ENCODE results near the gene LRRC51.
"Not testable (repeated sequence)": the region's sequence is repeated elsewhere in the genome, so short reads cannot be mapped to it uniquely, and the experiment has no call there.

LRRC51 gene

DNA sequence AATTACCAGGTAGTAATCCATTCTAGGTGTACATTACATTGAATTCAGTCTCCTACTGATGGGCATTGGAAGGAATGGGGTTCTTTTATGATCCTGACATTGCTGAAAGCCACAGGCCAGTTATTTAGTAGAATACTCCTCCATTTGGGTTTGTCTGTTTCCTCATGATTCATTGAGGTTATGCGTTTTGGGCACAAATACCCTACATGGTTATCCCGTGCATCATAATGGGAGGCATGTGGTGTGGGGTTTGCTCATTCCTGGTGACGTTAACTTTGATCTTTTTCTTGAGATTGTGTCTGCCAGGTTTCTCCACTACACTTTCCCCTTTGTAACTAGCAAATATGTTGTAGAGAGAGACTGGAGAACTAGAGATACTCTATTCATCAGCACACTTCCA is 60.4 kb downstream of the LRRC51 start:
- peak; percentile 94 for DNase-seq (ENCODE audit: low read depth)

DNA sequence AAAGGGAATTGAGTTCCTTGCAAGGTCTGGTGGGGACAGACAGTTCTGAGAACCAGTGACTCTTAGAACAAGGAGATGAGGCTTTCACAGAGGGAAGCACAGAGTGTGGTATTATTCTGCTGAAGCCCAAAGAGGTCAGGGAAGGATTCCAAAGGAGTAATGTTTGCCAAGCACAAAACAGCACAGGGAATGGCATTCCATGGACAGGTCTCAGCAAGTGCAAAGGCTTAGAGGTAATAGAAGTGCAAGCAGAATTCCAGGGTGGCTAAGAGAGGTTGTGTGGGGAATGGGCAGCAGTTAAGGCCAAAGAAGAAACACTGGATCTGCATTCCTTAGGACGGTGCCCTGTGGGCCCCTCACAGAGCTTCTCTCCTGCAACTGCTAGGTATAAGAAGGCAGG is 61.4 kb downstream of the LRRC51 start:
- peak; percentile 6 for DNase-seq (ENCODE audit: low read depth)

DNA sequence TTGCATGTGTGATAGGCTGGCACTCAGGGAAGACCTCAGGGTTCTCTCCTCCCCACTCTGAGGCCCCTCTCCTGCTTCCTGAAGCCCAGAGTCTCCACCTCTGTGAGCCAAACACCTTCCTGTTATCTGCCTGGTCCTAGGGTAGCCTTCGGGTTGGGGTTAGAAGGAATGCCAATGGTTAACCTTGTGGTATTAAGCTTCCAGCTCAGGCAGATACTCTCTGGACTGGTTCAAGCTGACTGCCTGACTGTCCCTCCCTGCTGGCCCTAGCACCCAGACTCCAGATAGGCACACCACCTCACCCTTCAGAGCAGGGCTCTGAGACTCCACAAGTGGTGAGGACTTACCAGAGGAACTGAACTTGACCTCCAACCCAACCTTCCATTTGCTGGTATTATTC is 61.9 kb downstream of the LRRC51 start:
- not testable (repeated sequence) for DNase-seq (ENCODE audit: low read depth)

DNA sequence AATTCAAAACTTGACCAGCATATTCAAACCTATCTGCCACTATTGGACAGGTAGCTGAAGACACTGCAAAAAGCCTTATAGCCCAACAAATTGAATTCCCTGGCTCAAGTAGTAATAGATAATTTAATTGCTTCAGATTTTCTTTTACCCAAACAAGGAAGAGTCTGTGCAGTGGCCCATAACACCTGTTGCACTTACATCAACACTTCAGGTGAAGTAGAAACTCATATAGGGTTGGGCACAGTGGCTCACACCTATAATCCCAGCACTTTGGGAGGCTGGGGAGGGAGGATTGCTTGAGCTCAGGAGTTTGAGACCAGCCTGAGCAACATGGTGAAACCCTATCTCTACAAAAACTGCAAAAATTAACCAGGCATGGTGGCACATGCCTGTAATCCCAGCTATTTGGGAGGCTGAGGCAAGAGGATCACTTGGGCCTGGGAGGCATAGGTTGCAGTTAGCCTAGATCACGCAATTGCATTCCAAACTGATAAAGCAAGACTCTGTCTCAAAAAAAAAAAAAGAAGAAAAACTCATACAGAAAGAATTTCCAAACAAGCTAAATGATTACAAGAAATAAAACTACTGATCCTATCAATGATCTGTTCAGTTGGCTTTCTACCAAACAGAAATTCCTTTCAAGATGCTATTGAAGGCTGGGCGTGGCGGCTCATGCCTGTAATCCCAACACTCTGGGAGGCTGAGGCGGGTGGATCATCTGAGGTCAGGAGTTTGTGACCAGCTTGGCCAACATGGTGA is 64.3 kb downstream of the LRRC51 start:
- peak; percentile 90 for DNase-seq (ENCODE audit: low read depth)
